ENCODE measurements around the gene RNASE4. TPM values are rescaled to one million over a fixed set of nuclear protein-coding genes. Genes with fewer than 3 reads are reported as not detected.
A peak's percentile ranks its signal among the peaks of the same experiment; 100 is the strongest.

RNASE4 gene
- total RNA-seq, 2 donors from 2014 or later = 0.73 to 1.6 TPM

DNA sequence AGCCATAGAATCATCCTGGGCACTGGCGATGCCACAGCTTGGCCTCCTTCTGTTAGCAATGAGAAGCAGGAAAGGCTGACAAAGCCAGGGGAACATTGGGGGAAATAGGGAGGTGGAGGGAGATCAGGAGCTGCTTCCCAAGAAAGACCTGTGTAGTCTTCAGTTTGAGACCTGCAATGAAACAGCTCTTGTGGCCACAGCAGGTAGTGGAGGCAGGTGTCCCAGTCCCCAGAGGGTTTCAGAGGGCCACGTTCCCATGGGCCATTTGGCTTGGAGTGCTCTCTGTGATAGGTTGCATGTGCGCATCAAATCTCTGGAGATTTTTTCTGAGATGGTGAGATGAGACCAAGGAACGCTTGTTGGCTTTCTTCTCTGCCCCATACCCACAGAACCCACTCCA lies 28.5 kb upstream of the RNASE4 start:
- DNase-seq = peak; percentile 58
- H3K27ac Mint-ChIP-seq = no peak overlapping the region
- H3K4me3 Mint-ChIP-seq = no peak overlapping the region

DNA sequence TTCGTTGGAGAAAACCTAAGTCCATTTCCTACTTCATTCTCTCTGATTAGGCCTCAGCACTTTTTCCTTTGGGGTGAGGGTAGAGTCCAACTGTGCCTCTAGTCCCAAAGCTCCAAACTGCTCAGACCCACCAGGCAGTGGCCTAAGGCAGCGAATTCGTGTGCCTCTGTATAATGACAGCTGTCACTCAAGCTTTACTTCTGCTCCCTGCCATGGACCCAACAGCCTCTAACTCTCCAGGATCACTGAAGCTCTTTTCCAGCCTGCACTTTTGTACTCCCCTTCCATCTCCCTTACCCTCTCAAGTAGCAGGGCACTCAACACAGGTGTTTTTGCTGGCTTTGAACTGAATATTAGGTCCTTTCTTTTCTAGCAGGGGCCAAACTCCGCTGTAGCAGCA lies 28.1 kb upstream of the RNASE4 start:
- Mint-ChIP-seq H3K4me3 (no peak overlapping the region), H3K9me3 (no peaks in the 10 kb centered on the region), H3K4me1 (peaks cover 15% of the 10 kb centered on the region), H3K27ac (no peak overlapping the region), H3K36me3 (ENCODE audit: low read depth) (no peaks in the 10 kb centered on the region), H3K27me3 (ENCODE audit: insufficient read depth) (peaks cover 58% of the 10 kb centered on the region)
- Histone ChIP-seq H3K9me3 (ENCODE audit: control insufficient read depth, low read length) (no peaks in the 10 kb centered on the region), H3K4me3 (ENCODE audit: low read length) (no peak overlapping the region), H3K36me3 (ENCODE audit: control insufficient read depth, insufficient read depth, low read length) (no peaks in the 10 kb centered on the region), H3K4me1 (ENCODE audit: control insufficient read depth, insufficient read depth, low read length) (peaks cover 4% of the 10 kb centered on the region), H3K27me3 (ENCODE audit: control insufficient read depth, insufficient read depth, low read length, poor library complexity, severe bottlenecking) (peaks cover 7% of the 10 kb centered on the region), H3K27ac (ENCODE audit: low read depth, low read length) (no peak overlapping the region), H3K9ac (ENCODE audit: extremely low read depth, low read length, poor library complexity, severe bottlenecking) (no peak overlapping the region)
- WGBS, 2 experiments (ENCODE audit: insufficient coverage in 1 of 2, insufficient read length in 1 of 2) = 67 to 88% methylated on average over 3 to 4 of the region's 4 CpGs
- DNase-seq = no peak
- TF ChIP-seq, protein P1, sequence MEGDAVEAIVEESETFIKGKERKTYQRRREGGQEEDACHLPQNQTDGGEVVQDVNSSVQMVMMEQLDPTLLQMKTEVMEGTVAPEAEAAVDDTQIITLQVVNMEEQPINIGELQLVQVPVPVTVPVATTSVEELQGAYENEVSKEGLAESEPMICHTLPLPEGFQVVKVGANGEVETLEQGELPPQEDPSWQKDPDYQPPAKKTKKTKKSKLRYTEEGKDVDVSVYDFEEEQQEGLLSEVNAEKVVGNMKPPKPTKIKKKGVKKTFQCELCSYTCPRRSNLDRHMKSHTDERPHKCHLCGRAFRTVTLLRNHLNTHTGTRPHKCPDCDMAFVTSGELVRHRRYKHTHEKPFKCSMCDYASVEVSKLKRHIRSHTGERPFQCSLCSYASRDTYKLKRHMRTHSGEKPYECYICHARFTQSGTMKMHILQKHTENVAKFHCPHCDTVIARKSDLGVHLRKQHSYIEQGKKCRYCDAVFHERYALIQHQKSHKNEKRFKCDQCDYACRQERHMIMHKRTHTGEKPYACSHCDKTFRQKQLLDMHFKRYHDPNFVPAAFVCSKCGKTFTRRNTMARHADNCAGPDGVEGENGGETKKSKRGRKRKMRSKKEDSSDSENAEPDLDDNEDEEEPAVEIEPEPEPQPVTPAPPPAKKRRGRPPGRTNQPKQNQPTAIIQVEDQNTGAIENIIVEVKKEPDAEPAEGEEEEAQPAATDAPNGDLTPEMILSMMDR (conservative IDR thresholded peaks at IDR 0.05) = no peak

More for the DNA sequence above, 28.5 kb upstream of the RNASE4 start:
- no peaks in the 10 kb centered on the region for H3K36me3 Mint-ChIP-seq (ENCODE audit: low read depth)
- H3K27me3 ChIP-seq (ENCODE audit: control insufficient read depth, insufficient read depth, low read length, poor library complexity, severe bottlenecking) = peaks cover 7% of the 10 kb centered on the region
- TF ChIP-seq, protein P1 (conservative IDR thresholded peaks at IDR 0.05) = peak; percentile 55
- H3K27ac ChIP-seq (ENCODE audit: low read depth, low read length) = no peak overlapping the region
- no peak overlapping the region for H3K4me3 ChIP-seq (ENCODE audit: low read length)
- peaks cover 4% of the 10 kb centered on the region for H3K4me1 ChIP-seq (ENCODE audit: control insufficient read depth, insufficient read depth, low read length)
- H3K4me1 Mint-ChIP-seq = peaks cover 15% of the 10 kb centered on the region
- H3K9ac ChIP-seq (ENCODE audit: extremely low read depth, low read length, poor library complexity, severe bottlenecking) = no peak overlapping the region
- no peaks in the 10 kb centered on the region for H3K9me3 Mint-ChIP-seq
- 91 to 100% methylated on average over 2 to 4 of the region's 4 CpGs for WGBS, 2 experiments (ENCODE audit: insufficient coverage in 1 of 2, insufficient read length in 1 of 2)
- H3K9me3 ChIP-seq (ENCODE audit: control insufficient read depth, low read length) = no peaks in the 10 kb centered on the region
- H3K36me3 ChIP-seq (ENCODE audit: control insufficient read depth, insufficient read depth, low read length) = no peaks in the 10 kb centered on the region
- H3K27me3 Mint-ChIP-seq (ENCODE audit: insufficient read depth) = peaks cover 54% of the 10 kb centered on the region

- Mint-ChIP-seq H3K27me3 (ENCODE audit: insufficient read depth) (peaks cover 62% of the 10 kb centered on the region), H3K27ac (no peak overlapping the region), H3K4me3 (peak overlapping the region; percentile 49), H3K4me1 (peaks cover 15% of the 10 kb centered on the region), H3K36me3 (ENCODE audit: low read depth) (no peaks in the 10 kb centered on the region), H3K9me3 (no peaks in the 10 kb centered on the region)
- no peak overlapping the region for H3K4me3 ChIP-seq (ENCODE audit: low read length)
- peaks cover 4% of the 10 kb centered on the region for H3K4me1 ChIP-seq (ENCODE audit: control insufficient read depth, insufficient read depth, low read length)
- 28 to 45% methylated on average over 16 to 28 of the region's 28 CpGs for WGBS, 2 experiments (ENCODE audit: insufficient coverage in 1 of 2, insufficient read length in 1 of 2)
- DNase-seq = peak; percentile 96
- TF ChIP-seq, protein P1 (conservative IDR thresholded peaks at IDR 0.05) = peak; percentile 82
- no peak overlapping the region for H3K9ac ChIP-seq (ENCODE audit: extremely low read depth, low read length, poor library complexity, severe bottlenecking)
- peaks cover 7% of the 10 kb centered on the region for H3K27me3 ChIP-seq (ENCODE audit: control insufficient read depth, insufficient read depth, low read length, poor library complexity, severe bottlenecking)
- no peaks in the 10 kb centered on the region for H3K36me3 ChIP-seq (ENCODE audit: control insufficient read depth, insufficient read depth, low read length)
- H3K27ac ChIP-seq (ENCODE audit: low read depth, low read length) = no peak overlapping the region
- no peaks in the 10 kb centered on the region for H3K9me3 ChIP-seq (ENCODE audit: control insufficient read depth, low read length)
Observed at GRCh38 chr14:20657216-20658211, 26.8 kb upstream of the RNASE4 start.
